Panc1 (cell line): ENCODE data around the gene COL4A1. TPM values are rescaled to one million over a fixed set of nuclear protein-coding genes. Genes with fewer than 3 reads are reported as not detected.

ENCODE experiments used
- ATAC-seq: fragments of 200-7000 bp; cut with Tn5 transposase; 2 replicates; pipeline ENCODE4 v1.9.1; 2020; ENCODE audit warnings: mild to moderate bottlenecking, moderate library complexity
- BruUV-seq: library from RNA; stranded (reverse); fragments of 400-500 nt; replicated peaks from 2 replicates; lab custom pipeline; 2021; lab: Mats Ljungman, UMichigan
- CTCF ChIA-PET: fragments of 300-600 bp; sonication (Branson Sonifier 250); formaldehyde crosslinking; loops from one replicate; lab custom pipeline; 2022; ENCODE audit warnings: antibody characterized with exemption; lab: Charles Lee
- POLR2A ChIA-PET: fragments of 300-600 bp; sonication (Branson Sonifier 250); formaldehyde crosslinking; loops from one replicate; lab custom pipeline; 2022; ENCODE audit warnings: antibody characterized with exemption; lab: Charles Lee
- DNase-seq: peaks from one replicate; pipeline ENCODE4 v3.0.0-alpha.2; 2010; ENCODE audit warnings: low read depth, low spot score
- H3K27ac ChIP-seq: 2 replicates; pipeline ENCODE4 v1.5.1; 2011; ENCODE audit warnings: mild to moderate bottlenecking, low read length, inconsistent platforms
- H3K27me3 ChIP-seq: fragments of 200-500 bp; sonication (Bioruptor generic); 2 replicates; pipeline ENCODE4 v1.6.0; 2014; ENCODE audit warnings: low read length, inconsistent platforms; ENCODE audit not compliant: control insufficient read depth, insufficient read depth
- H3K36me3 ChIP-seq: fragments of 200-500 bp; sonication (Bioruptor generic); 2 replicates; pipeline ENCODE4 v1.5.1; 2014; ENCODE audit warnings: inconsistent platforms, mild to moderate bottlenecking, low read length, moderate library complexity; ENCODE audit not compliant: control insufficient read depth, insufficient read depth
- H3K4me1 ChIP-seq: 2 replicates; pipeline ENCODE4 v1.5.1; 2011; ENCODE audit warnings: inconsistent platforms, mild to moderate bottlenecking, low read length, moderate library complexity; ENCODE audit not compliant: control insufficient read depth, insufficient read depth
- H3K4me3 ChIP-seq, 2 experiments: 2 replicates each; pipeline ENCODE4 v1.5.1; 2011 to 2012; ENCODE audit warnings: low read depth in 2 of 2, low read length in 2 of 2, mild to moderate bottlenecking in 2 of 2, inconsistent platforms in 1 of 2, moderate library complexity in 1 of 2
- H3K9me3 ChIP-seq: fragments of 200-500 bp; sonication (Bioruptor generic); 2 replicates; pipeline ENCODE4 v1.5.1; 2014; ENCODE audit warnings: low read depth, mild to moderate bottlenecking, inconsistent platforms, low read length, moderate library complexity; ENCODE audit not compliant: control insufficient read depth, insufficient read depth
- CTCF ChIP-seq: fragments of 450-650 bp; IDR thresholded peaks from 2 replicates; pipeline ENCODE4 v1.5.1; 2017; ENCODE audit warnings: mild to moderate bottlenecking
- POLR2AphosphoS5 ChIP-seq: IDR thresholded peaks from 2 replicates; pipeline ENCODE4 v1.6.1; 2012; ENCODE audit warnings: mild to moderate bottlenecking, low read depth, low read length, moderate library complexity
- REST ChIP-seq, 2 experiments: IDR thresholded peaks; 2 replicates each; pipeline ENCODE4 v1.6.1; 2011 to 2012; ENCODE audit warnings: low read depth in 2 of 2, control low read depth in 1 of 2, low read length in 1 of 2, mild to moderate bottlenecking in 1 of 2, moderate library complexity in 1 of 2; ENCODE audit not compliant: insufficient read depth in 1 of 2
- SIN3A ChIP-seq: IDR thresholded peaks from 2 replicates; pipeline ENCODE4 v1.6.1; 2012; ENCODE audit warnings: low read depth, mild to moderate bottlenecking, low read length, moderate library complexity, borderline replicate concordance; ENCODE audit not compliant: insufficient read depth
- TCF7L2 ChIP-seq: IDR thresholded peaks from 2 replicates; pipeline ENCODE4 v1.6.1; 2011; ENCODE audit warnings: mild to moderate bottlenecking, low read depth, low read length, inconsistent platforms
- in situ Hi-C: cut with HindIII; loops from 2 replicates; pipeline ENCODE4 v1.10.0; 2016; ENCODE audit warnings: low sequenced_read_pairs, low pct_unique_long_range_greater_than_20kb
- intact Hi-C: fragments of 100-400 bp; cut with micrococcal nuclease; formaldehyde crosslinking; loops from one replicate; pipeline ENCODE4 v1.10.0; 2022; ENCODE audit not compliant: unreplicated experiment
- total RNA-seq: library from RNA; stranded (reverse); gene quantifications from one replicate; pipeline ENCODE4 v1.2.1, GENCODE V29; 2021; ENCODE audit not compliant: unreplicated experiment

Gene COL4A1
- total RNA-seq, 1 experiment from 2014 or later, result 1.1 TPM

GRCh38 chr13:110227416-110227815, 79.5 kb downstream of the COL4A1 start:
- H3K27me3 ChIP-seq, result no peaks in the 10 kb centered on the region
- TF ChIP-seq CTCF (no peak), TCF7L2 (no peak), POLR2AphosphoS5 (no peak), REST (IDR thresholded peaks at IDR 0.05; ENCODE audit: insufficient read depth in 1 of 2, low read depth in 2 of 2, low read length in 1 of 2) (no peak), SIN3A (no peak)
- in situ Hi-C loops, result no loop called here
- BruUV-seq, result no TSS peak
- POLR2A ChIA-PET, result no interaction called here
- ATAC-seq (no peak), DNase-seq (no peak)
- CTCF ChIA-PET, result interaction anchor here (0.6 kb wide), 1 partner anchor 10 kb away, joined by 3 read pairs; no protein-coding TSS in a partner anchor
- no peak overlapping the region for H3K27ac ChIP-seq
- no peaks in the 10 kb centered on the region for H3K36me3 ChIP-seq
- no peak overlapping the region for H3K4me3 ChIP-seq
- H3K9me3 ChIP-seq, result no peaks in the 10 kb centered on the region
- H3K4me1 ChIP-seq, result no peaks in the 10 kb centered on the region
- intact Hi-C loops, result no loop called here

DNA sequence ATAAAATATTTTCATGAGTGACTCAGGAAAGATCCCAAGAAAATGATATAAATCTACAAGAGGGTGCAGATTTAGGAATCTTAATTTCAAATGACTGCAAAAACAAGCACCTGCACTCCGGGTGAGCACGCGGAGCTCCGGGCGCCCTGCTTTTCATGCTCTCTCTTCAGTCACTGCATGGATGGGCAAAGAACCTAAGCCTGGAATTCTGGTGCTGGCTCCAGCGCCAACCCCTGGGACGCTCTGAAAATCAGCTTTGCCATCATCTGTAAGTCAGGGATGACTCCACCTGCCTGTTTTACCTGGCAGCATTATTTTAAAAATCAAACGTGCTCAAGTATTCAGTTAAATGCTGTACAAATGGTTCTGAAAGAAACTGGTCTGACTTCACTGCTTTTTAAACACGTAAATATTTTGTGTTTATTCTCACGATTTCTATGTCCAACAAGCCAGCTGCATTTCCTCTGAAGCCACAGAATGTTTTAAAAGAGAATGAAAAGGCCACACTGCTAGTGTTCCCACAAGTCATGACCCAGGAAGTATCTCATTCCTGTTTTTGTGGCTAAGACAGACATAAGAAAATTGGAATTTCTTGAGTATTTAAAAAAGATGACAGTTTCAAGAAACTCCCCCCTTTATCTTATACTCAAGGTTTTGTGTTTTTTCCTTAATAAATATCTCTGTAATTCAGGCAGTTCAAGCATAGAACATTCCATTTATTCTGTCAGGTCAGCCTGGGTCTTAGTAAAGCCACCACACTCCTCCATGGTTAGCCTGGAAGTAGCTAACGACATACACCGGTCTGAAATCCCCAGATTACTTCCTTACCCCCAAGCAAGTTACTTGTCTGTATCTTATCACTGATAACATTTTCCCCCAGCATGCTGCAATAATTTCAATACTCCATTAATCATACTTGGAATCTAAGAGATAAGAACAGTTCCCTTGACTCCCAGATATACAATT, 81.1 kb downstream of the COL4A1 start:
- ATAC-seq, result no peak
- ChIA-PET CTCF (no interaction called here), POLR2A (no interaction called here)
- no peak overlapping the region for H3K4me3 ChIP-seq
- in situ Hi-C loops (no loop called here), intact Hi-C loops (no loop called here)
- no peak overlapping the region for H3K27ac ChIP-seq
- H3K9me3 ChIP-seq, result no peaks in the 10 kb centered on the region
- no peaks in the 10 kb centered on the region for H3K4me1 ChIP-seq
- H3K27me3 ChIP-seq, result no peaks in the 10 kb centered on the region
- no peak for DNase-seq
- no peaks in the 10 kb centered on the region for H3K36me3 ChIP-seq
- no peak for TF ChIP-seq CTCF
- no peak for TF ChIP-seq SIN3A
- no peak for TF ChIP-seq POLR2AphosphoS5
- TF ChIP-seq TCF7L2, result no peak
- no peak for TF ChIP-seq REST (IDR thresholded peaks at IDR 0.05; ENCODE audit: insufficient read depth in 1 of 2, low read depth in 2 of 2, low read length in 1 of 2)
- BruUV-seq, result no TSS peak
